NB4 (cell line): ENCODE data around the gene ASCC2.

Experiments used
- DNase-seq: peaks from one replicate; pipeline ENCODE4 v3.0.0; 2010; ENCODE audit warnings: low read depth
- H3K4me3 ChIP-seq: one replicate; pipeline ENCODE4 v1.5.1; 2011; ENCODE audit warnings: mild to moderate bottlenecking, low read depth, low read length, moderate library complexity
- CTCF ChIP-seq: IDR thresholded peaks from one replicate; pipeline ENCODE4 v1.5.1; 2012; ENCODE audit warnings: low read depth, low read length
- MAX ChIP-seq: IDR thresholded peaks from 2 replicates; pipeline ENCODE4 v1.6.1; 2011; ENCODE audit warnings: low read depth, low read length
- MYC ChIP-seq: IDR thresholded peaks from 2 replicates; pipeline ENCODE4 v1.6.1; 2011; ENCODE audit warnings: low read depth, low read length
- POLR2A ChIP-seq: IDR thresholded peaks from 2 replicates; pipeline ENCODE4 v1.6.1; 2011; ENCODE audit warnings: mild to moderate bottlenecking; ENCODE audit not compliant: insufficient read length; ENCODE audit errors: extremely low read depth

The ASCC2 gene

GRCh38 chr22:29773233-29773632 is 64.8 kb downstream of the ASCC2 start:
- no peak for DNase-seq
- H3K4me3 ChIP-seq, result no peak overlapping the region
- TF ChIP-seq MYC, result no peak
- TF ChIP-seq MAX, result no peak
- TF ChIP-seq POLR2A, result no peak
- no peak for TF ChIP-seq CTCF

- DNase-seq, result peak; percentile 46
- no peak overlapping the region for H3K4me3 ChIP-seq
- TF ChIP-seq MAX (no peak), CTCF (peak; percentile 54), POLR2A (no peak), MYC (0 out of 2 replicates have a peak, but pooled peaks have one; percentile 16)
These were observed 65.9 kb downstream of the ASCC2 start for GRCh38 chr22:29772170-29772641.

- no peak for DNase-seq
- H3K4me3 ChIP-seq, result no peak overlapping the region
- no peak for TF ChIP-seq MYC
- no peak for TF ChIP-seq POLR2A
- no peak for TF ChIP-seq MAX
- TF ChIP-seq CTCF, result no peak
These were observed 68.3 kb downstream of the ASCC2 start for GRCh38 chr22:29769723-29770321.

GRCh38 chr22:29768052-29768693 is 69.9 kb downstream of the ASCC2 start:
- DNase-seq, result peak; percentile 19
- TF ChIP-seq CTCF, result no peak
- no peak for TF ChIP-seq MAX
- TF ChIP-seq POLR2A, result no peak
- no peak for TF ChIP-seq MYC
- peak overlapping the region; percentile 95 for H3K4me3 ChIP-seq

GRCh38 chr22:29767171-29768051 is 70.7 kb downstream of the ASCC2 start, which contains the start of gene UQCR10:
Gene UQCR10 (plus strand): TSS chr22:29767369. CDS start chr22:29767399, 30 bp downstream.
- peak within 1 kb of the TSS; percentile 95 for H3K4me3 ChIP-seq
- peak; percentile 91 for DNase-seq
- TF ChIP-seq POLR2A, result peak; percentile 70
- TF ChIP-seq MYC, result no peak
